Upper lobe of right lung (tissue), 1 donor: ENCODE data around the gene MLLT3. TPM values are rescaled to one million over a fixed set of nuclear protein-coding genes. Genes with fewer than 3 reads are reported as not detected.

ENCODE experiments used
- ATAC-seq: fragments of 200-7000 bp; cut with Tn5 transposase; one replicate; pipeline ENCODE4 v1.9.1; 2020; ENCODE audit warnings: mild to moderate bottlenecking, moderate library complexity
- DNase-seq: peaks from one replicate; pipeline ENCODE4 v3.0.0-alpha.2; 2020
- H3K27ac ChIP-seq: fragments of 200-600 bp; one replicate; pipeline ENCODE4 v1.8.0; 2022
- H3K27me3 ChIP-seq: fragments of 200-600 bp; one replicate; pipeline ENCODE4 v1.8.0; 2022; ENCODE audit warnings: mild to moderate bottlenecking
- H3K36me3 ChIP-seq: fragments of 200-600 bp; one replicate; pipeline ENCODE4 v1.8.0; 2022
- H3K4me1 ChIP-seq: fragments of 200-600 bp; one replicate; pipeline ENCODE4 v1.8.0; 2022
- H3K4me3 ChIP-seq: fragments of 200-600 bp; one replicate; pipeline ENCODE4 v1.8.0; 2022; ENCODE audit warnings: mild to moderate bottlenecking
- H3K9me3 ChIP-seq: fragments of 200-600 bp; one replicate; pipeline ENCODE4 v1.8.0; 2022
- intact Hi-C: fragments of 100-400 bp; cut with DNase I; formaldehyde crosslinking; loops from one replicate; pipeline ENCODE4 v1.11.0; 2022
- total RNA-seq: library from RNA; stranded (reverse); fragmentation: NEBNext Ultra II Directional; extraction: Animal tissue kit (Norgen Biotek cat#: 25700); gene quantifications from one replicate; pipeline ENCODE4 v1.2.1, GENCODE V29; 2021
- TF ChIP-seq, protein P1 (sequence below): fragments of 200-600 bp; IDR thresholded peaks from one replicate; pipeline ENCODE4 v1.8.0; 2022; ENCODE audit warnings: antibody characterized with exemption
- donor health status: DM: no; HTN: yes; CAD: no; lungs with severe emphysema.

The MLLT3 gene
- total RNA-seq, 1 donor from 2014 or later = 15.4 TPM

DNA sequence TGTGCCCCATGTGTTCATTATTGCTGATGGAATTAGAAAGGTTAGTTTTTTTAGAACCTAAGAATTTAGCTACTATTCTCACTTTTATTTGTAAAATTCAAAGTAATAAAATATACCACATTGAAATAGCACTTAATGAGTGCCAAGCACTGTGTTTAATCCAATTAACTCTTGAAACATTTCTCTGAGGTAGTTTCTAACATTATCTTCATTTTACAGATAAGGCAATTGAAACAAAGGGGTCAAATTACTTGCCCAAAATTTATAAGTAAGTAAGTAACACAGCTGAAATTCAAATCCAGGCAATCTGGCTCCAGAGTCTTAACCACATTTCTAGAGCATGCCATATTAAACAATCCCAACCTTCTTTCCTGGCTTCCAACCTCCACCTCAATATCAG is 84.2 kb downstream of the MLLT3 start:
- DNase-seq (no peak), ATAC-seq (no peak)
- no peaks in the 10 kb centered on the region for H3K36me3 ChIP-seq
- H3K27me3 ChIP-seq = no peaks in the 10 kb centered on the region
- TF ChIP-seq, protein P1, sequence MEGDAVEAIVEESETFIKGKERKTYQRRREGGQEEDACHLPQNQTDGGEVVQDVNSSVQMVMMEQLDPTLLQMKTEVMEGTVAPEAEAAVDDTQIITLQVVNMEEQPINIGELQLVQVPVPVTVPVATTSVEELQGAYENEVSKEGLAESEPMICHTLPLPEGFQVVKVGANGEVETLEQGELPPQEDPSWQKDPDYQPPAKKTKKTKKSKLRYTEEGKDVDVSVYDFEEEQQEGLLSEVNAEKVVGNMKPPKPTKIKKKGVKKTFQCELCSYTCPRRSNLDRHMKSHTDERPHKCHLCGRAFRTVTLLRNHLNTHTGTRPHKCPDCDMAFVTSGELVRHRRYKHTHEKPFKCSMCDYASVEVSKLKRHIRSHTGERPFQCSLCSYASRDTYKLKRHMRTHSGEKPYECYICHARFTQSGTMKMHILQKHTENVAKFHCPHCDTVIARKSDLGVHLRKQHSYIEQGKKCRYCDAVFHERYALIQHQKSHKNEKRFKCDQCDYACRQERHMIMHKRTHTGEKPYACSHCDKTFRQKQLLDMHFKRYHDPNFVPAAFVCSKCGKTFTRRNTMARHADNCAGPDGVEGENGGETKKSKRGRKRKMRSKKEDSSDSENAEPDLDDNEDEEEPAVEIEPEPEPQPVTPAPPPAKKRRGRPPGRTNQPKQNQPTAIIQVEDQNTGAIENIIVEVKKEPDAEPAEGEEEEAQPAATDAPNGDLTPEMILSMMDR = no peak
- no peaks in the 10 kb centered on the region for H3K4me1 ChIP-seq
- no peak overlapping the region for H3K4me3 ChIP-seq
- no peak overlapping the region for H3K27ac ChIP-seq
- no peaks in the 10 kb centered on the region for H3K9me3 ChIP-seq
- intact Hi-C loops = no loop called here

DNA sequence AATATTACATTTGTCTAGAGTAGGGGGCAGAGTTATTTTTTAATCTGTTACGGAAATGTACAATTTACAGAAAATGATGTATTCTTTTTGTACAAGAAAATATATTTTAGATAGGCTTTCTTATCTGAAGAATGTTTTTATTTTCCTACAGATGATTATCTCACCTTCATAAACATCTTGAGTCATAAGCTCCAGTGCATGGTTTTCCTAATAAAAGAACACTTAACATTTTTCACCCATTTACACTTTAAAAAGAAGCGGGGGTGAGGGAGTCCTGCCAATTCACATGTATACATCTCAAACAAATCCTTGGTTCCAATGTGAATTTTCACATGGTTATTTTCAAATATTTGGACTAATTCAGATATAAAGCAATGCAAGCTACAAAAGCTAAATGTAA is 85.0 kb downstream of the MLLT3 start:
- no peaks in the 10 kb centered on the region for H3K27me3 ChIP-seq
- DNase-seq (no peak), ATAC-seq (no peak)
- no peaks in the 10 kb centered on the region for H3K9me3 ChIP-seq
- H3K4me3 ChIP-seq = no peak overlapping the region
- no peak overlapping the region for H3K27ac ChIP-seq
- no peaks in the 10 kb centered on the region for H3K36me3 ChIP-seq
- TF ChIP-seq, protein P1 = no peak
- no peaks in the 10 kb centered on the region for H3K4me1 ChIP-seq
- intact Hi-C loops = no loop called here

DNA sequence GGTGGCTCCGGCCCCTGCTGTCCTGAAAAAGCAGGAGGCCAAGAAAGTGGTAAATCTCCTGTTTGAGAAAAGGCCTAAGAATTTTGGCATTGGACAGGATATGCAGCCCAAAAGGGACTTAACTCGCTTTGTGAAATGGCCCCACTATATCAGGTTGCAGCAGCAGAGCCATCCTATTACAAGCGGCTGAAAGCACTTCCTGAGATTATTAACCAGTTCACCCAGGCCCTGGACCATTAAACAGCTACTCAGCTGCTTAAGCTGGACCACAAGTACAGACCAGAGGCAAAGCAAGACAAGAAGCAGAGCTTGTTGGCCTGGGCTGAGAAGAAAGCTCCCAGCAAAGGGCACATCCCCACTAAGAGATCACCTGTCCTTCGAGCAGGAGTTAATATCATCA is 89.7 kb downstream of the MLLT3 start:
- Histone ChIP-seq H3K27ac (no peak overlapping the region), H3K27me3 (no peaks in the 10 kb centered on the region), H3K4me1 (no peaks in the 10 kb centered on the region), H3K4me3 (no peak overlapping the region), H3K9me3 (no peaks in the 10 kb centered on the region), H3K36me3 (no peaks in the 10 kb centered on the region)
- no peak for DNase-seq
- ATAC-seq = no peak
- TF ChIP-seq, protein P1 = no peak
- intact Hi-C loops = no loop called here

DNA sequence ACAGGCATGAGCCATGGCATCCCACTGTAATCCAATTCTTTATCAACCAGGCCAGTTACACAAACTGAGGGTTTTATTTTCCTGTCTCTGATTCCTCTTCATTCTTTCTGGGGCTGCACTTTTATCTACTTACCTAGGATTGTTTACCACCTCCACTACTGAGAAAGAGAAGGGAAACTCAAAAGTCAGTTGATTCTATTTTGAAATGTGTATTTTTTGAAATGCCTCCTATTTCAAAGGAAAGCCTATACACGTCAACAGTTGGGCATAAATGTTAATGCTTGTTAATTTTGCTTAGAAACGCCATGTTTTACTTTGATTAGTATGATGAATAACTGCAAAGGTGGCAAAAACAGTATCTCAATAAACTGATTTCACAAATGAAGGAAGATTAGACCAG is 92.5 kb downstream of the MLLT3 start:
- H3K36me3 ChIP-seq = no peaks in the 10 kb centered on the region
- DNase-seq = no peak
- no peak overlapping the region for H3K27ac ChIP-seq
- no peaks in the 10 kb centered on the region for H3K4me1 ChIP-seq
- ATAC-seq = no peak
- H3K4me3 ChIP-seq = no peak overlapping the region
- H3K9me3 ChIP-seq = no peaks in the 10 kb centered on the region
- TF ChIP-seq, protein P1 = no peak
- no peaks in the 10 kb centered on the region for H3K27me3 ChIP-seq
- intact Hi-C loops = no loop called here

DNA sequence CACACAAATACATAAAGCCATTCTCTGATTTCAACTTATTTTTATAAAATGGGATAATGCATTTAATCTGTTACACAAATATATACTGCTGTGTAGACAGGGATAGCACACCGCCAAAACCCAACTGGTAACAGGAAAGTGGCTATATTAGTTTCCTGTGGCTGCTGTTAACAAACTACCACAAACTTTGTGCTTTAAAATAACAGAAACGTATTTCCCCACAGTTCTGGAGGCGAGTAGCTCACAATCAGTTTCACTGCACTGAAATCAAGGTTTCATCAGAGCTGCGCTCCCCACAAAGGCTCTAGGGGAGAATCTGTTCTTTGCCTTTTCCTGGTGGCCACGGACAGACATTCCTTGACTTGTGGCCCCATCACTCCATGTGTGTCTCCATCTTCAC is 94.0 kb downstream of the MLLT3 start:
- Histone ChIP-seq H3K4me3 (no peak overlapping the region), H3K27me3 (no peaks in the 10 kb centered on the region), H3K4me1 (no peaks in the 10 kb centered on the region), H3K27ac (no peak overlapping the region), H3K36me3 (no peaks in the 10 kb centered on the region), H3K9me3 (no peaks in the 10 kb centered on the region)
- TF ChIP-seq, protein P1 = no peak
- intact Hi-C loops = no loop called here
- ATAC-seq (no peak), DNase-seq (no peak)

DNA sequence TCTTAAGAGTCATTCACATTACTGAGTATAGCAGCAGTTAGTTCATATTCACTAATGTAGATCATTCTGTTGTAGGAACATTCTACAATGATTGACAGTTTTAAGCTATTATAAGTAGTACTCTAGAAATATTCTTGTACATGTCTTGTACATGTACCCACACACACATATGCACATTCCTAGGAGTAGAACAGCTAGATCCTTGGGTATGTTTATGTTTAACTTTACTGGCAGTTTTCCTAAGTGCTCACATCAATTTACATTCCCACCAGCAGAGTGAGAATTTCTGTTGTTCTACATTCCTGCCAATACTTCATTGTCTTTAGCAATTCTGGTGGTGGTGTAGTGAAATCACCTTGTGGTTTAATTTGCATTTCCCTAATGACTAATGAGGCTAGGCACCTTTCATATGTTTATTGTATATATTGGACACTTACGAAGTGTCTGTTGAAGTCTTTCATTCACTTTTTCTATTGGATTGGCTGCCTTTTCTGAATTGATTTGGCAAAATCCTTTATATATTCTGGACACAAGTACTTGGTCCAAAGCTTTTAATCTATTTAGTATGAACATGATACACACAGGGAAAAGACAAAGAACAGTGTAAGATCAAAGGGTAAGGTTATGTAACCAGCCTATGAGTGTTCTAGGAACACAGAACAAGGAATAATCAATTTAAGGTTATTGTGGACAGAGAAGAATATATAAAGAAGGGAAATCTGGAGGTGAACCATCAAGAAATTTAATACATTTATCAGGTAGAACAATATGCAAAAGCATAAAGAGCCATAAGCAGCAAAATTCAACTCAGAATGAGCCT is 95.6 kb downstream of the MLLT3 start:
- DNase-seq (no peak), ATAC-seq (peak; percentile 42)
- intact Hi-C loops = no loop called here

More for the DNA sequence above, 95.6 kb downstream of the MLLT3 start:
- TF ChIP-seq, protein P1 = no peak
- Histone ChIP-seq H3K4me1 (no peaks in the 10 kb centered on the region), H3K27me3 (no peaks in the 10 kb centered on the region), H3K9me3 (no peaks in the 10 kb centered on the region), H3K27ac (no peak overlapping the region), H3K4me3 (no peak overlapping the region), H3K36me3 (no peaks in the 10 kb centered on the region)
